Neutrophil (primary cell): ENCODE results near the gene UBTD1.

Source experiments
- H3K27ac ChIP-seq: fragments of 200-600 bp; sonication (generic); 2 replicates; pipeline ENCODE4 v1.5.1; 2016; ENCODE audit warnings: mild to moderate bottlenecking, moderate library complexity
- H3K27me3 ChIP-seq: fragments of 200-600 bp; sonication (generic); 2 replicates; pipeline ENCODE4 v1.6.0; 2016; ENCODE audit warnings: mild to moderate bottlenecking
- H3K36me3 ChIP-seq: fragments of 200-600 bp; sonication (generic); 2 replicates; pipeline ENCODE4 v1.5.1; 2017
- H3K4me1 ChIP-seq, 2 experiments: fragments of 200-600 bp in 1 of 2; sonication (generic) in 1 of 2; 1 replicate in 1 of 2; 2 replicates in 1 of 2; pipeline versions ENCODE4 v1.5.1 to v1.6.1; 2013 to 2016; ENCODE audit warnings: low read depth in 1 of 2, low read length in 1 of 2, mild to moderate bottlenecking in 1 of 2, moderate library complexity in 1 of 2; ENCODE audit not compliant: control insufficient read depth in 1 of 2, insufficient read depth in 1 of 2
- H3K4me3 ChIP-seq, 2 experiments: fragments of 200-600 bp in 1 of 2; sonication (generic) in 1 of 2; 1 replicate in 1 of 2; 2 replicates in 1 of 2; pipeline ENCODE4 v1.5.1; 2013 to 2016; ENCODE audit warnings: low read depth in 1 of 2, low read length in 1 of 2, mild to moderate bottlenecking in 1 of 2, moderate library complexity in 1 of 2
- H3K9me3 ChIP-seq: fragments of 200-600 bp; sonication (generic); 2 replicates; pipeline ENCODE4 v1.5.1; 2016
- TF ChIP-seq, protein P1 (sequence below): fragments of 200-600 bp; sonication (generic); IDR thresholded peaks from 2 replicates; pipeline ENCODE4 v1.5.1; 2016; ENCODE audit warnings: antibody characterized with exemption

Gene UBTD1

DNA sequence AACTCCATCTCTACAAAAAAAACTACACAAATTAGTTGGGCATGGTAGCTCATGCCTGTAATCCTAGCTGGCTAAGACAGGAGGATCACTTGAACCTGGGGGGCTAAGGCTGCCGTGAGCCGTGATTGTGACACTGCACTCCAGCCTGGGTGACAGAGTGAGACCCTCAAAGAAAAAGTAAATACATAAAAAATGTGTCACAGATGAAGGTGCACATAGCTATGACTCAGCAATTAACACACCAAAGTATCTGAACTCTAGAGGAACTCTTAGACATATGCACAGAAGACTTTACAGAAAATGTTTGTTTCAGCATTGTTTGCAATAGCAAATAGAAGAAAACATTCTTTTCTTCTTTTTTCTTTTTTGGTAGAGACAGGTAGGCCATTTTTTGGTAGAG is 99.1 kb downstream of the UBTD1 start:
- Histone ChIP-seq H3K9me3 (no peaks in the 10 kb centered on the region), H3K27me3 (no peaks in the 10 kb centered on the region), H3K4me1 (peaks cover 5 to 9% of the 10 kb centered on the region in 2 experiments), H3K36me3 (no peaks in the 10 kb centered on the region), H3K4me3 (no peak overlapping the region), H3K27ac (no peak overlapping the region)
- TF ChIP-seq, protein P1, sequence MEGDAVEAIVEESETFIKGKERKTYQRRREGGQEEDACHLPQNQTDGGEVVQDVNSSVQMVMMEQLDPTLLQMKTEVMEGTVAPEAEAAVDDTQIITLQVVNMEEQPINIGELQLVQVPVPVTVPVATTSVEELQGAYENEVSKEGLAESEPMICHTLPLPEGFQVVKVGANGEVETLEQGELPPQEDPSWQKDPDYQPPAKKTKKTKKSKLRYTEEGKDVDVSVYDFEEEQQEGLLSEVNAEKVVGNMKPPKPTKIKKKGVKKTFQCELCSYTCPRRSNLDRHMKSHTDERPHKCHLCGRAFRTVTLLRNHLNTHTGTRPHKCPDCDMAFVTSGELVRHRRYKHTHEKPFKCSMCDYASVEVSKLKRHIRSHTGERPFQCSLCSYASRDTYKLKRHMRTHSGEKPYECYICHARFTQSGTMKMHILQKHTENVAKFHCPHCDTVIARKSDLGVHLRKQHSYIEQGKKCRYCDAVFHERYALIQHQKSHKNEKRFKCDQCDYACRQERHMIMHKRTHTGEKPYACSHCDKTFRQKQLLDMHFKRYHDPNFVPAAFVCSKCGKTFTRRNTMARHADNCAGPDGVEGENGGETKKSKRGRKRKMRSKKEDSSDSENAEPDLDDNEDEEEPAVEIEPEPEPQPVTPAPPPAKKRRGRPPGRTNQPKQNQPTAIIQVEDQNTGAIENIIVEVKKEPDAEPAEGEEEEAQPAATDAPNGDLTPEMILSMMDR: no peak

DNA sequence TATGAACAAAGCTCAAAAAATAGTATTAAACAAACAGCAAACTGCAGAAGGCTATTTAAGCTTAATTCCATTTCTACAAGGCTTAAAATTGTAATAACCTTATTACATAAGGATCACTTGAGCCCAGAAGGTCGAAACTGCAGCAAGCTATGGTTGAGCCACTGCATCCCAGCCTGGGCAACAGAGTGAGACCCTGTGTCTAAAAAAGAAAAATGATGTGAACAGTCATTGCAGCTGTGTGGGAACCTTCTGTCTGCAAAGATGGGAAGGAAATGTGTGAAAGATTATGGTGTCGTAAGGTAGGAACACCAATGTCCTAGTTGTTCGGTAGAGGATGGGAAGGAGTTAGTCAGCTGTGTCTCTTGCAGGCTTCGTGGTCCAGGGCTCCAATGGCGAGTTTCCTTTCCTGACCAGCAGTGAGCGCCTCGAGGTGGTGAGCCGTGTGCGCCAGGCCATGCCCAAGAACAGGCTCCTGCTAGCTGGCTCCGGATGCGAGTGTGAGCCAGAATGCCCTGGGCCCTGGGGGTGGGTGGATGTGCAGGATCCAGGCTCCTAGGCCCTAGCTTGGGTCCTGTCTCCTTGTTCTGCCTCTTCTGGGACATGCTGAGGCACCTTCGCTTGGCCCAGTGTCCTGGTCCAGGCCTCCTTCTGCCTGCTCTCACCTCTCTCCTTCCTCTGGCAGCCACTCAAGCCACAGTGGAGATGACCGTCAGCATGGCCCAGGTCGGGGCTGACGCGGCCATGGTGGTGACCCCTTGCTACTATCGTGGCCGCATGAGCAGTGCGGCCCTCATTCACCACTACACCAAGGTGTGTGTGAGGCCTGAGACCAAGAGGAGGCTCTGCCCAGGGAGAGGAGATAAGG is 99.9 kb downstream of the UBTD1 start:
- Histone ChIP-seq H3K27me3 (no peaks in the 10 kb centered on the region), H3K27ac (no peak overlapping the region), H3K4me1 (peaks cover 5 to 9% of the 10 kb centered on the region in 2 experiments), H3K36me3 (no peaks in the 10 kb centered on the region), H3K4me3 (no peak overlapping the region), H3K9me3 (no peaks in the 10 kb centered on the region)
- TF ChIP-seq, protein P1: no peak

DNA sequence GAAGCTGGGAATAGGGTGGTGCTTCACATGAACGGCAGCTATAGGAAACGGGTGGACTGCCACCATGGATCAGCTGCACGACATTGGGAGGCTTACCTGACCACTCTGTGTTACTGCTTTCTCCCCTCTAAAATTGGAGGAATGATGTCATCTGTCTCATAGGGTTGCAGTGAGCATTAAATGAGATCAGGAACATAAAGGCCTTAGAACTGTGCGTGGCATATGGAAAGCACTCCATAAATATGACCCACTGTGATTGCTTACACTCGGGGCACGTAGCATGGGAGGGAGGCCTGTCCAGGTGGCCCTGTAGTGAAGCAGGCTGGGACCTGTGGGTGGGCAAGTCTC is 100.5 kb downstream of the UBTD1 start:
- H3K4me3 ChIP-seq: no peak overlapping the region
- H3K4me1 ChIP-seq: peaks cover 5 to 9% of the 10 kb centered on the region in 2 experiments
- H3K27ac ChIP-seq: no peak overlapping the region
- TF ChIP-seq, protein P1: no peak
- no peaks in the 10 kb centered on the region for H3K27me3 ChIP-seq
- no peaks in the 10 kb centered on the region for H3K9me3 ChIP-seq
- no peaks in the 10 kb centered on the region for H3K36me3 ChIP-seq

DNA sequence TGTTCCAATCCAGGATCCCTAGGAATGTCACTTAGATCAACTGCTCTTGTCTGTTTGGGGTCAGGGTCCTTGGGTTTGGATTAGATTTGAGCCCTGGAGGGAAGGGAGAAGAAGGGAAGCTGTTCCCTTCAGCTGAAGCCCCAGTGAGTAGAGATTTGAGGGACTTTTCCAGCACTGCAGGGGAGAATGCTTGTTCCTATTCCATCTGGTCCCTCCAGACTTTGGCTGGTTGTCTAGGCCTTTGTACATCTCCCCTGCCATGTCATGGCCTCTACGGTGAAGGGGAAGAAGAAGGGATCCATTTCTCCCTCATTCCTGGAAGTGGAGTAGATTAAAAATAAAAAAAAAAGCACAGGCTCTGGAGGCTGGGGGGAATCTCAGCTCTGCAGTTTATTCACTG is 101.9 kb downstream of the UBTD1 start:
- Histone ChIP-seq H3K4me3 (no peak overlapping the region), H3K4me1 (peaks cover 5 to 9% of the 10 kb centered on the region in 2 experiments), H3K36me3 (no peaks in the 10 kb centered on the region), H3K9me3 (no peaks in the 10 kb centered on the region), H3K27me3 (no peaks in the 10 kb centered on the region), H3K27ac (no peak overlapping the region)
- TF ChIP-seq, protein P1: no peak

DNA sequence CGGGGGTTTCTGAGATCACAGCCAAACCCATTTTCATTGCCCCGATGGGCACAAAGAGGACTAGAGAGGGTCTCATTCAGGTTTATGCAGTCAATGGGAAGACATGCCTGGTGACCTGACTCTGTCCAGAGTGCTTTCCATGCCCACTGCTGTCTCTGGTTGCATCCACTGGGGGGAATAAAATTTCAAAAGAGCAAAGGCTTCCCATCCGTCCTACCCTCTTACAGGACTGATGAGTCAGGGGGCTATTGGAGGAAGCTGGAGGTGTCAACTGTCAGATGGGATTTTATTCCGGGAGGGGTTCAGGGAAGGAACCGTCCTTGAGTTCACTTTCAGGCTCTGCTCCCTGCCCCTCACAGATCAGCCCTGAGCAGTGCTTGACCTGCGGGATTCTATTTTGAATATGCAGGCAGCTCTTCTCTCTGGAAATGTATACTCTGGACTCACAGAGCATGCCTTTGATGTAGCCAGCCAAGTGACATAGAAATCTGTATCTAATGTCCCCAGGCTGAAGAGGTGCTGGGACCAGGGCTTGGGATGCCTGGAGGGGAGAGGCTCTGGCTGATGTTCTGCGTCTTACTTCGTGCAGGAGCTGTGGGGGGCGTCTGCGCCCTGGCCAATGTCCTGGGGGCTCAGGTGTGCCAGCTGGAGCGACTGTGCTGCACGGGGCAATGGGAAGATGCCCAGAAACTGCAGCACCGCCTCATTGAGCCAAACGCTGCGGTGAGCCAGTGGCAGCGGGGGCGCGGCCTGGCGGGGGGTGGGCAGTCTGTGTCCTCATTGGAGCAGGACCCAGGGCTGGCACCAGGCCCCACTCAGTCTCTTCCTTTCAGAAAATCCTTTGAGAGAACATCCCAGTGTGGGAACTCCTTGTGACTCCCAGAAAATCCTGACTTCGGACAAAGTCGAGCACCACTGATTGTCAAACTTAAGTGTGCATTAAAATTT is 102.8 kb downstream of the UBTD1 start:
- Histone ChIP-seq H3K36me3 (no peaks in the 10 kb centered on the region), H3K27ac (no peak overlapping the region), H3K4me1 (peaks cover 5 to 9% of the 10 kb centered on the region in 2 experiments), H3K4me3 (no peak overlapping the region), H3K9me3 (no peaks in the 10 kb centered on the region), H3K27me3 (no peaks in the 10 kb centered on the region)
- TF ChIP-seq, protein P1: no peak
